ENCODE data around the gene FEM1B.

Gene FEM1B

DNA sequence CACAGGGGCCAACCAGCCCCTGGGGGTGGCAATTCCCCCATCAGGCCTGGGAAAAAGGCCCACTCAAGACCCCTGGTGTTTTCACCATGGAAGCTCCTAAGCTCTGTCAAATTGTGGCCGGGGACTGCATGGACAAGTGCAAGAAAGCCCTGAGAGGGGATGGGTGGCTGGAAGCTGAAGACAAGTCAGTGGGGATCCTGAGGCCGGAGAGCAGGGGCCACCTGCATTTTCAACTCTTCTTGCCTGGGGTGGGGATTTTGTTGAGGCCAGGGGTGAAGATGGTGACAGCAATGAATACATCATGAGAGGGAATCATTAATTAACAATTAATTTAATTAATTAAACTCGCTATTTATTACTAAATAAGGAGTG is 33.9 kb downstream of the FEM1B start:
- no peak for DNase-seq (ENCODE audit: low read depth in 2 of 2)
- no peak overlapping the region for H3K4me3 ChIP-seq (replicated peaks in 1 of 2; ENCODE audit: low read depth in 2 of 2, low read length in 2 of 2)
- TF ChIP-seq, protein P1, sequence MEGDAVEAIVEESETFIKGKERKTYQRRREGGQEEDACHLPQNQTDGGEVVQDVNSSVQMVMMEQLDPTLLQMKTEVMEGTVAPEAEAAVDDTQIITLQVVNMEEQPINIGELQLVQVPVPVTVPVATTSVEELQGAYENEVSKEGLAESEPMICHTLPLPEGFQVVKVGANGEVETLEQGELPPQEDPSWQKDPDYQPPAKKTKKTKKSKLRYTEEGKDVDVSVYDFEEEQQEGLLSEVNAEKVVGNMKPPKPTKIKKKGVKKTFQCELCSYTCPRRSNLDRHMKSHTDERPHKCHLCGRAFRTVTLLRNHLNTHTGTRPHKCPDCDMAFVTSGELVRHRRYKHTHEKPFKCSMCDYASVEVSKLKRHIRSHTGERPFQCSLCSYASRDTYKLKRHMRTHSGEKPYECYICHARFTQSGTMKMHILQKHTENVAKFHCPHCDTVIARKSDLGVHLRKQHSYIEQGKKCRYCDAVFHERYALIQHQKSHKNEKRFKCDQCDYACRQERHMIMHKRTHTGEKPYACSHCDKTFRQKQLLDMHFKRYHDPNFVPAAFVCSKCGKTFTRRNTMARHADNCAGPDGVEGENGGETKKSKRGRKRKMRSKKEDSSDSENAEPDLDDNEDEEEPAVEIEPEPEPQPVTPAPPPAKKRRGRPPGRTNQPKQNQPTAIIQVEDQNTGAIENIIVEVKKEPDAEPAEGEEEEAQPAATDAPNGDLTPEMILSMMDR (IDR thresholded peaks at IDR 0.05; ENCODE audit: low read depth, low read length) = no peak

DNA sequence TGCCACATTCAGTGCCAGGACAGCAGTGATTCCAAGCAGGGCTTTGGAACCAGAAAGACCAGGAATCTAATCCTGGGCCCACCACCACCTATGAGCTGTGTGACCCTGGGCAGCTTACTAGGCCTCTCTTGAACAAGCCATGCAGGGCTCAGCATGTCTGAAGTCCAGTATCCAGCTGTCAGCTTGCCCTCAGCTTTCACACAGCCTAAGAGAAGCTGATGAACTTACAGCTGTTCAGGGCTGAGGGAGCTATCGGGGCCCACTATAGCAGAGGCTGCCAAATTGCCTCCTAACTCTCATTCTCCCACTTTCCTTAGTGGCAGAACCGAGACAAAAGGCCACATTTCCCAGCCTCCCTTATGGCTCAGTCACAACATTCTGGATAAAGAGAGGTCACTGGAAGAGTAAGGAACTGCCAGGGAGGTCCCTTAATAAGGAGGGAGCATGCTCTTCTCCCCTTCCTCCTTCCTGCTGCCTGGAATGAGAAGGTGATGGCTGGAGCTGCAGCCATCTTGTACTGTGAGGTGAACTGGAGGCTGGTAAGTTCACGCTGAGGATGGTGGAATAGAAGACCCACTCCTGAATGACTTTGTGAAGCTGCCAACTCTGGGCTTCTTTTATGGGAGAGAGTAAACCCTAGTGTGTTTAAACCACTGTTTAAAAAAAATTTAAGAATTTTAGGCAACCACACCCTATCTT is 34.5 kb downstream of the FEM1B start:
- H3K4me3 ChIP-seq (replicated peaks in 1 of 2; ENCODE audit: low read depth in 2 of 2, low read length in 2 of 2) = no peak overlapping the region
- no peak for DNase-seq (ENCODE audit: low read depth in 2 of 2)
- TF ChIP-seq, protein P1 (IDR thresholded peaks at IDR 0.05; ENCODE audit: low read depth, low read length) = no peak

DNA sequence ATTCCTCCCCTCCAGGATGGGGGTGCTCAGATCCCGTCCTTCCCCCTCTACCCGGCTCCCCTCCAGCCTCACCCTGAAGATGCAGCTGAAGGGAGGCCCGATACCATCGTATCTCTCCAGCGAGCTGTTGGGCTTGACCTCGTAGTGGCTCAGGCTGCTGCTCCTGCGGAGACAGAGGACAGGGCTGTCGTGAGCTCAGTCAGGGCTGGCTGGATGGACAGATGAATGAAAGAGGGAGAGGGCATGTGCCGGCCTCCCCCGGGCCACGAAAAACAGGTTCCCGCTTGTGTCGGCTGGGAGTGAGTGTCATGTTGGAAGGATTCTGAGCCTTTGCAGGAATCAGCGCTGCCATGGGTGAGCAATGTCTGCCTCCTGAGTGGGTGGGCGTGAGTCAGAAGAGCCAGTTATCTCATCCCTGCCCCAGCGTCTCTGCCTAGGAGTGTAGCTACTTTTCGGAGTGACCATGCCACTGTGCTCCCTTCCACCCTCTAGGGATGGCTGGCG is 35.2 kb downstream of the FEM1B start:
- TF ChIP-seq, protein P1 (IDR thresholded peaks at IDR 0.05; ENCODE audit: low read depth, low read length) = no peak
- peak; percentile 23 to 47 for DNase-seq (ENCODE audit: low read depth in 2 of 2)
- H3K4me3 ChIP-seq (replicated peaks in 1 of 2; ENCODE audit: low read depth in 2 of 2, low read length in 2 of 2) = no peak overlapping the region

DNA sequence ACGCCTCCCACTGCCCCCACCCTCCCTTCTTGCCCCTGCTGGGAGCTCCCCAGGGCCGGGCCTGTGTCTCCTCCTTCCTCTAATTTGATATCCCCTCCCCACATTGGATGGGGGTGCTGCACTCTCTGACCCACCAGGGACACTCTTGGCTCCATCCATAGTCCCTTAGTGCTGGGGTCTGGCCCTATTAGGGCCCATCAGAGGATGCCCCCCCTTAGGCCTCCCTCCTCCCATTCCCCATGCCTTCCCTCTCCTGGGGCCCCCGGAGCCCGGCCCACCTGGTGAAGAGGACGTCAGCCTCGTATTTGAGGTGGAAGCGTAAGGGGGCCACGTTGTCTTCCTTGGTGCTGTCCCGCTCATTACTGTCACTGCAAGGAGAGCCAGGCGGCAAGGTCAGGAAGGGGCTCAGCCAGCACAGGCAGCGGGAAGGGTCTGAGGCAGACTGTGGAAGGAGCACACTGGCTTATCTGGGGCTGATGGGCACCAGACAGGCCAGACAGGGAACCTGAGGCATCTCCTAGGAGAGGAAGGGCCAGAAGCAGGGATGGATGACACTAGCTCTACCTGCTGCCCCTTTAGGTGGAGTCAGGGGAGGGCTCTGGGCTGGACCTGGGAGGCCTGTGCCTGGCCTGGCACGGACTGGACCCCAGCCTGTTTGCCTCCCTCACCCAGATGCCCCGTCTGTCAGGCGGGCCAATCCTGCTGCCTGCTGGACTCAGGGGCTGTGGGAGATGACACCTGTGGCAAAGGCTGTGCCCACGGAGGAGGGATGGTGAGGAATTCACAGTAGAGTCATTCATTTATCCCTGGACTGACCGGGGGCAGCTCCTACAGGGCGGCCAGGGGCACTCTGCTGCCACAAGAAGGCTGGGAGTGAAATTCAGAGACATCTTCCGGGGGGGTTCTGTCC is 36.2 kb downstream of the FEM1B start:
- TF ChIP-seq, protein P1 (IDR thresholded peaks at IDR 0.05; ENCODE audit: low read depth, low read length) = no peak
- no peak for DNase-seq (ENCODE audit: low read depth in 2 of 2)
- H3K4me3 ChIP-seq (replicated peaks in 1 of 2; ENCODE audit: low read depth in 2 of 2, low read length in 2 of 2) = no peak overlapping the region

DNA sequence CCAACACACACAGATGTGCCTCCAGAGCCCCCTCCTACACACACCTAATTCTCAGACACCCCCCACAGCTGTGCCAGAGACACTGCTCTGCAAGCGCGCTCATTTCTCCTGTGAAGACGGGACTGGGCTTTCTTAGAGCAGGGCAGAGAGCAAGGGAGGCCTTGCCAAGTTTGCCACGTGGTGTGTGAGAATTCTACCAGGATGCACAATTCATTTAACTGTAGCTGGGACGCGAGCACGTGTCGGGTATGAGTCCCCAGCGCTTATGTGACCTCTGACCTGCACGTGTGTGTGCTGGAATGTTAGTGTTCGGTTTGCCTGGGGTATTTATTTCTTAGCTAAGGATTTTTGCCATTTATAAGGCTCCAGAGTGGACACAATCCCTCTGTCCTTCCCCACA is 37.0 kb downstream of the FEM1B start:
- TF ChIP-seq, protein P1 (IDR thresholded peaks at IDR 0.05; ENCODE audit: low read depth, low read length) = no peak
- no peak overlapping the region for H3K4me3 ChIP-seq (replicated peaks in 1 of 2; ENCODE audit: low read depth in 2 of 2, low read length in 2 of 2)
- DNase-seq (ENCODE audit: low read depth in 2 of 2) = no peak

DNA sequence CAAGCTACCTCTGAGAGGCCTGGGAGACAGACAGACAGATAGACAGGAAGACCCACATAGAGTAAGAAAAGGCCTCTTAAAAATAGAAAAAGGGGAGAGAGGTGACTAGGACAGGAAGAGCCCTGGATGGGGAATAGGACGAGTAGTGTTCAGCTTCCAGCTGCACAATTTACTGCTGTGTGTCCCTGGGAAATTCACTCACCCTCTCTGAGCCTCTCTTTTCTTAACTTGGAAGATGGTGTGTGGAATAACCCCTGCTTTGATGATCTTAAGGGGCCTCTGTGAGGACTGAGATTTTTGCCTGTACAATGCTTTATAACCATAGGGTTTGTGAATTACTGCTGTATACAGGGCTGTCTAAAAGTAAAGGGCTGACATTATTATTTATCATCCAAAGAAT is 37.5 kb downstream of the FEM1B start:
- no peak overlapping the region for H3K4me3 ChIP-seq (replicated peaks in 1 of 2; ENCODE audit: low read depth in 2 of 2, low read length in 2 of 2)
- no peak for DNase-seq (ENCODE audit: low read depth in 2 of 2)
- TF ChIP-seq, protein P1 (IDR thresholded peaks at IDR 0.05; ENCODE audit: low read depth, low read length) = no peak
